DMS 273 (cell line): Measurements from ENCODE around the gene KCTD13.
"Not testable (repeated sequence)": the region's sequence is repeated elsewhere in the genome, so short reads cannot be mapped to it uniquely, and the experiment has no call there.

Source experiments
- DNase-seq: peaks from one replicate; lab custom pipeline; 2025; ENCODE audit not compliant: unreplicated experiment; lab: John Stamatoyannopoulos, UW

KCTD13 gene

DNA sequence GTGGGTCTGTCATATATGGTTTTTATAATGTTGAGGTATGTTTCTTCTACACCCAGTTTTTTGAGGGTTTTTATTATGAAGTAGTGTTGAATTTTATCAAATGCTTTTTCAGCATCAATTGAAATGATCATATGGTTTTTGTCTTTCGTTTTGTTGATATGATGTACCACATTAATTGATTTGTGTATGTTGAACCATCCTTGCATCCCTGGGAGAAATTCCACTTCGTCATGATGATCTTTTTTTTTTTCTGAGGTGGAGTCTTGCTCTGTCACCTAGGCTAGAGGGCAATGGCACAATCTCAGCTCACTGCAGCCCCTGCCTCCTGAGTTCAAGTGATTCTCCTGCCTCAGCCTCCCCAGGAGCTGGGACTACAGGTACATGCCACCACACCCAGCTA lies 21.9 kb upstream of the KCTD13 start:
- DNase-seq: no peak

DNA sequence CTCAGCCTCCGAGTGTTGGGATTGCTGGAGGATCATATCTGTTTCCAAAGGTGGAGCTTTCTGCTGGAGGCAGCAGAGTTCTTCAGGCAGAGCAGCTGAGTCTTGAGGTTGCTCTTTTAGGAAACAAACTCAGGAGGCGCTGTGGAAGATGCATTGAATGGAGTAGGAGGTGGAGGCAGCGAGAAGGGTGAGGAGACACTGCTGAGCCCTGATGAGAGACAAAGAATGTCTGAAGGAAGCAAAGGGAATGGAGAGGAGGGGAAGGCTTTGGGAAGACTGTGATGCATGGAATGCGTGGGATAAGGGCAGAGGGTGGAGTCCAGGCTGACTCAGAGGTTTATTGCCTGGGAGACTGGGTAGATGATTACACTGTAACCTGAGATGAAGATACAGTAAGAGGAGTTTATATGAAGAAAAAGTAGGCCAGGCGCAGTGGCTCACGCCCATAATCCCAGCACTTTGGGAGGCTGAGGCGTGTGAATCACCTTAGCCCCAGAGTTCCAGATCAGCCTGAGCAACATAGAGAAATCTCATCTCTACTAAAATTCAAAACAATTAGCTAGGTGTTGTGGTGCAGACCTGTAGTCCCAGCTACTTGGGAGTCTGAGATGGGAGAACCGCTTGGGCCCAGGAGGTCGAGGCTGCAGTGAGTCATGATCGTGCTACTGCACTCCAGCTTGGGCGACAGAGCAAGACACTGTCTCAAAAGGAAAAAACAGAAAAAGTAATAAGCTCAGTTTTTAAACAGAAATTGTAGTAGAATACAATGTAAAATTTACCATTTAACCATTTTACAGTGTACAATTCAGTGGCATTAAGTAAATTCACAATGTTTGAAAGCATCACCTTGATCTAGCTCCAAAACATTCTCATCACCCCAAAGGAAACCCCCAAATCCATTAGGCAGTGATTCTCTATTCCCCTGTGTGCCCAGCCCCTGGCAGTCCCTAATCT lies 18.1 kb upstream of the KCTD13 start:
- peak; percentile 80 for DNase-seq

DNA sequence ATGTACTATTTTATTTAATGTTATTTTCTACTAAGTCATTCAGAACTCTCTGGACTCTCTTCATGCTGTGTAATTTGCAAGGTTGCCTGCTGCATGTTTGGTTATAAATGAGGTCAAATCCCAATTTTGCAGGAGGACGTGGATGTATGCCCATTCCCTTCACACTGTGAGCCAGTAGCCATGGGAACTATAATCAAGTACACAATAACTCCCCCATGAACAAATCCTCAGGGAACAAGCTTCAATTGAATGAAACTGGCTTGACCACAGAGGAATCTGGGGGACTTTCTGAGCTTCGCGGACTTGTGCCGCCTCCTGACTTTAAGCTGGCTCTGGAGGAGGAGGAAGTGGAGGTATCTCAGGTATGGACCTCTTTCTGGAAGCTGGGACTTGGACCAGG lies 14.6 kb upstream of the KCTD13 start:
- no peak for DNase-seq

- not testable (repeated sequence) for DNase-seq
These were observed 5.7 kb upstream of the KCTD13 start for GRCh38 chr16:29931750-29932149.

- DNase-seq: peak; percentile 52
These were observed 1.3 kb upstream of the KCTD13 start for GRCh38 chr16:29927070-29927905.

GRCh38 chr16:29926711-29927052 lies 656 bp upstream of the KCTD13 start:
- DNase-seq: no peak

DNA sequence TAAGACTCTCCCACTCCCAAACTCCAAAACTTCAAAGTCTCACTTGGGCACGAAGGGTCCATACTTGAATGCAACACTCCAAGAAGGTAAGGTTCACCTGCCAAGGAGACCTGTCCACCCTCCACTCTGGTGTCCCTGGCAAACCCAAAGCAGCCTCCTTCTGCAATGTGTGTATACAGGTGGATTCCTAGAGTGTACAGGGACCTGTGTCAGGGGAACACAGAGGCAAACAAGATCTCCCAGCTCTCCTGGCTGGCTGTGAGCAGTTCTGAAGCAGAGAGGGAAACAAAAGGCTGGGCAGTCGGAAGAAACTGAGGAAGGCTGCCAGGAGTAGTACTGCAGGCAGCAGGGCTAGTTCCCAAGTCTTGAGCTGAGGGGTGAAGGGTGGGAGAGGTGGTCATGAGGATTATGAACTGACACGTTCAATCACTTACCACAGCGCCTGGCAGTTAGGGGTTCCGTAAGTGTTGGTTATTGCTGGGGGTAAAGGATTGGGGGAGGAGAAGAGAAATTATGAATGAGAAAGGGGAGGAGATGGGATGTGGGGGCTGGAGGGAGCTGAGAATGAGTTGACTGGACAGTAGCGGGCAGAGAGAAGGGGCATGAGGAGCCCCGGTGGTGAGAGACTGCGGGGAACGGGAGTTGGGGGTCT lies 795 bp downstream of the KCTD13 start:
- no peak for DNase-seq

GRCh38 chr16:29922986-29923501 lies 3.0 kb downstream of the KCTD13 start:
- no peak for DNase-seq

DNA sequence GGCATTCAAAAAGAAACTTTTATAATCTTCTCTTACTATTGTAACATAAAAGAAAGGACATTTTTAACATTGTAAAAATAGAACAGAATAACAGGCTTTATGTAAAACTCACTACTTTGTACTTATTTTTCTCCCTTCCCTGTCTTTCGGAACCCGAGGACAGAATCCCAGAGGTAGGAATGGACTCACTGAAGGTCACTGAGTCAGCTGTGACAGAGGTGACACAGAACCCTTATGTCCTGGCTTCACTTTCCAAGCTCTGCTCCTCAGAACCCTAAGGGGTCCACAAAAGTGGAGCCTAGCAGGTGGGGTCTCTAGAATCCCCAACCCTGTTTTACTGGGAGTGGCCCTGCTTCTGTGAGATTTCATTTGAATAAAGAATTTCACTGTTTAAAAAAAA lies 3.7 kb downstream of the KCTD13 start:
- no peak for DNase-seq

DNA sequence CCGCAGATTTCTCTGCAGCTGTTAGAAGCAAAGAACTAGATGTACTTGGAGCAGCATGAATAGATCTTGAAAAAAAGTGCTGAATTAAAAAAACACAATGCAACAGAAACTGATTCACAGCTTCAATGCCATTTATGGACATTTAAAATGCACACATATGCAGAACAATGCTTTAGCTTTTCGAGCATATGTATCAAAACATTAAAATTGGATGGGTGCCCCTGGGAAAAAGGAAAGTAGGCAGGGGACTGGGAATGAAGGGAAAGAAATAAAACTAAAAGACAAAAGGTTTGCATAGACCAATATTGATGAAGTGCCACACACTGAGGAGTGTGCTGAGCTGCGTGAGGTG lies 5.0 kb downstream of the KCTD13 start:
- DNase-seq: no peak

GRCh38 chr16:29920288-29921033 lies 5.6 kb downstream of the KCTD13 start:
- no peak for DNase-seq

- no peak for DNase-seq
These were observed 9.0 kb downstream of the KCTD13 start for GRCh38 chr16:29916979-29917378.

DNA sequence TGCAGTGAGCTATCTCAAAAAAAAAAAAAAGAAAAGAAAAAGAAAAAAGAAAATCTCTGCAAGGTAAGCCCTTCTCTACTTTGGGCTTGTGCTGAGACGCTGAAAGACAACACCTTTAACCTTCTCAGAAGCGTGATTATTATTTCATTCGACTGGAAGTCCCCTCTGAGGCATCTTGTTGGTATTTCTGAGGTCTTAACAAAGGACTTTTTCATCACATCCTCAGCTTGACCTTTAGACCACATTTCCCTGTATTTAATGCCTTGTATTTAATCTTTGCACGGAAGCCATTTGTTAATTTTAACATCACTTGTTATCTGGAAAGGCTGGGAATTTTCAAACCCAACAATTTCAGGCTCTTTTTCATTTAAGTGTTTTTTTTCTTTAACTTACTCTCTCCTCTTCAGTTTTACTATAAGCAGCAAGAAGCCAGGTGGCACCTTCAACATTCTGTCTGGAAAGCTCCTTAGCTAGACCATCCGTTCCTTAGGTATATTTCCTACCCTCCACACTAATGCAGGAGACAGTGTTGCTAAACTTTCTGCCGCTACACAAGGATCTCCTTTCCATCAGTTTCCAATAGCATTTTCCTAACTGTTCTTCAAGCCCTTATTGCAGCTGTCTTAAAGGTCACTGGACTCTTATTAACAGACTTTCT lies 10.3 kb downstream of the KCTD13 start:
- DNase-seq: no peak

GRCh38 chr16:29913514-29913913 lies 12.5 kb downstream of the KCTD13 start:
- DNase-seq: no peak

DNA sequence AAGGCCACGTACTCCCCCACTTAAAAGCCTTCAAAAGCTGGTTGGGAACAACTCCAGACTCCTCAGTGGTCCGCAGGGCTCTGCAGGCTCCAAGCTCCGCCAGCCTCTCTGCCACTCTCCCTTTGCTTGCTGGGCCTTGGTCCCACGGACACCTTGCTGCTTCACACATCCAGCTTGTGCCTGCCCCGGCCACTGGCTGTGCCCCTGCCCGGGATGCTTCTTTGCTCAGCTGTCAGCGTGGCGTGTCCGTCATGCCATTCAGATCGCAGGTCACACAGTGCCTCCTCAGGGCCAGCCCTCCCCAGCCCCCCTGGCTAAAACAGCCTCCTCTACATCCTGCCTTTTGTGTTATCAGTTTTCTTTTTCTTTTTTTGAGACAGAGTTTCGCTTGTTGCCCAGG lies 13.9 kb downstream of the KCTD13 start:
- no peak for DNase-seq

DNA sequence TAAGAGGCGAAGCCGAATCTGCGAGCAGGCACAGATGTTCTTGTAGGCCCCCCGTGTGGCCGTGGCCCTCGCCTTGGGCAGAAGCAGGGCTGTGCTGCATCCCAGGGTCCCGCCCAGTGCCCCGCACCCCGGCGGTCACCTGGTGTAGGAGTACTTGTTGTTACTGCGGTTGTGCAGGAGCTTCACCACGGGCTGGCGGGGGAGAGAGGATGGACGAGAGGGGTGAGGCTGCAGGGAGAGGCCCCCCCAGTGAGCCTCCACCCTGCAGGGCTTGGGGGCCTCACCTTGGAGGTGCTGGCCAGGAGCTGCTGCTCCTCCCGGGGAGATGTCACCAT lies 14.4 kb downstream of the KCTD13 start:
- no peak for DNase-seq

DNA sequence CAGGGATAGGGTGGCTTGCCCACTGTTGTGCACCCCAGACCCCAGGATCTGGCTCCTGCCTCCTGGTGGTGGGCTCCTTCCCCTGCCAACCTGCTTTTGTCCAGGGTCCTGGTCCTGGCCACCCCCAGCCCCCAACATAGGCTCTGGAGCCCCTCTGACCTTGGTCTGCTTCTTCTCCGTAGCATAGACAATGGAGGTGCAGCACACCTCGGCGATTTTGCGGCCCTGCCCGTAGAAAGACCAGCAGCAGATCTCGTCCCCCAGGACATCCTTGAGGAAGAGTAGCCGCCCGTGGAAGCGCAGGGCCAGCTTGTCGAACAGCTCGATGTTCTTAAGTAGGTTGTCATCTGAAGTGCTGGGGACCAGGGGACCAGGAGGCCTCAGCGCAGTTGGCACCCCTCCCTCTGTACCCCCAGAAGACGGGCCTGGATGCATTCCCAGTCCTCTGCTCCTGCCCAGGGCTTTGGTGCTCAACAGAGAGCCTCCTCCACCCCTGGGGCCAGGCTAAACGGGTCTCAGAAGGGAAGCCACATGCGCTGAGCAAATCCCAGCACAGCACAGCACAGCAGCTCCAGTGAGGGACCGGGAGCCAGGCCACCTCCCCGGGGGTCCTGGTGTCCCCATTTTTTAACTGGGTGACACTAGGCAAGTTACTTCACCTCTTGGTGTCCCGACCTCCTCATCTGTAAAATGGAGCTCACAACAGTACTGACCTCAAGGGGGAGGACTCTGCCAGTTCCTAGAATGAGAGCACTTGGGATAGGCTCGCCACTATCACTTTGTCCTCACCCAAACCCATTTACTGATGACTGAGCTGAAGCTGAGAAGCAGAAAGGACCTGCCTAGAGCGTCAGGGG lies 15.0 kb downstream of the KCTD13 start:
- DNase-seq: no peak

DNA sequence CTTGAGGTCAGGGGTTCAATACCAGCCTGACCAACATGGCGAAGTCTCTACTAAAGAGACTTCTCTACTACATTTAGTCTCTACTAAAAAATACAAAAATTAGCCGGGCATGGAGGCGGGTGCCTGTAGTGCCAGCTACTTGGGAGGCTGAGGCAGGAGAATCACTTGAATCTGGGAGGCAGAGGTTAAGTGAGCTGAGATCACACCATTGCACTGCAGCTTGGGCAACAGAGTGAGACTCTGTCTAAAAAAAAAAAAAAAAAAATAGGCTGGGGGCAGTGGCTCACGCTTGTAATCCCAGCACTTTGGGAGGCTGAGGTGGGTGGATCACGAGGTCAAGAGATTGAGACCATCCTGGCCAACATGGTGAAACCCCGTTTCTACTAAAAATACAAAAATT lies 16.2 kb downstream of the KCTD13 start:
- DNase-seq: not testable (repeated sequence)

DNA sequence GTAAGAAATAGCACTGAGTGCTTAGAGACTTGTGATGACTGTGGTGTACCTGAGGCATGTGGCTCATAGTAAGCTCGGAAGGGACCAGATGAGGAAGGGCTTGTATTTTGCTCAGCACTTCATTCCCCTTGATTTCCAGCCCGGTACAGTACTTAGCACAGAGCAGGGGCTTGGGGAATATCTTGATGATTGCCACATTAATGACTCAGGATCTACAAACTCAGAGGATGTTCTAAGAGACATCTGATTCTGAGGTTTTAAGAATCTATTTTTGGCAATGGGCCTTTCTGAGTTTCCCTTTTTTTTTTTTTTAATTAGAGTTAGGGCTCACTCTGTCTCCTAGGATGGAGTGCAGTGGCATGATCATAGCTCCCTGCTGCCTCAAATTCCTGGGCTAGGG lies 16.6 kb downstream of the KCTD13 start:
- DNase-seq: no peak
